AG09309 (cell line): ENCODE results near the gene HMOX1.
A peak's percentile ranks its signal among the peaks of the same experiment; 100 is the strongest.

Experiments
- DNase-seq: peaks from one replicate; pipeline ENCODE4 v3.0.0-alpha.2; 2010; ENCODE audit warnings: low read depth
- H3K4me3 ChIP-seq: 2 replicates; pipeline ENCODE4 v1.5.1; 2011; ENCODE audit warnings: mild to moderate bottlenecking, low read depth, low read length, moderate library complexity; ENCODE audit not compliant: control insufficient read depth
- CTCF ChIP-seq: IDR thresholded peaks from 2 replicates; pipeline ENCODE4 v1.5.1; 2011; ENCODE audit warnings: mild to moderate bottlenecking, low read depth, low read length, inconsistent platforms; ENCODE audit not compliant: insufficient read depth, control insufficient read depth; ENCODE audit errors: missing control alignments

The HMOX1 gene

GRCh38 chr22:35369996-35370395, 10.9 kb upstream of the HMOX1 start:
- H3K4me3 ChIP-seq = no peak overlapping the region
- no peak for TF ChIP-seq CTCF
- no peak for DNase-seq

GRCh38 chr22:35373781-35374180, 7.1 kb upstream of the HMOX1 start:
- no peak for TF ChIP-seq CTCF
- no peak for DNase-seq
- H3K4me3 ChIP-seq = no peak overlapping the region

GRCh38 chr22:35375031-35375430, 5.9 kb upstream of the HMOX1 start:
- no peak for TF ChIP-seq CTCF
- DNase-seq = peak; percentile 52
- no peak overlapping the region for H3K4me3 ChIP-seq

- no peak for TF ChIP-seq CTCF
- no peak overlapping the region for H3K4me3 ChIP-seq
- no peak for DNase-seq
These were observed 5.4 kb upstream of the HMOX1 start for GRCh38 chr22:35375526-35375925.

- TF ChIP-seq CTCF = no peak
- DNase-seq = peak; percentile 93
- no peak overlapping the region for H3K4me3 ChIP-seq
These were observed 4.0 kb upstream of the HMOX1 start for GRCh38 chr22:35376728-35377472.

GRCh38 chr22:35377735-35378134, 3.2 kb upstream of the HMOX1 start:
- DNase-seq = no peak
- TF ChIP-seq CTCF = no peak
- no peak overlapping the region for H3K4me3 ChIP-seq

GRCh38 chr22:35378621-35379020, 2.3 kb upstream of the HMOX1 start:
- H3K4me3 ChIP-seq = no peak overlapping the region
- no peak for TF ChIP-seq CTCF
- DNase-seq = no peak
